GM19351 (cell line): ENCODE measurements around the gene BACE1-AS.
"Not testable (repeated sequence)": the region's sequence is repeated elsewhere in the genome, so short reads cannot be mapped to it uniquely, and the experiment has no call there.

Source experiments
- ATAC-seq: cut with Tn5 transposase; IDR thresholded peaks from one replicate; pipeline ENCODE4 v1.9.1; 2021; ENCODE audit warnings: mild to moderate bottlenecking, moderate library complexity; ENCODE audit not compliant: unreplicated experiment

The BACE1-AS gene

GRCh38 chr11:117318738-117319137 lies 27.6 kb downstream of the BACE1-AS start:
- no peak for ATAC-seq

DNA sequence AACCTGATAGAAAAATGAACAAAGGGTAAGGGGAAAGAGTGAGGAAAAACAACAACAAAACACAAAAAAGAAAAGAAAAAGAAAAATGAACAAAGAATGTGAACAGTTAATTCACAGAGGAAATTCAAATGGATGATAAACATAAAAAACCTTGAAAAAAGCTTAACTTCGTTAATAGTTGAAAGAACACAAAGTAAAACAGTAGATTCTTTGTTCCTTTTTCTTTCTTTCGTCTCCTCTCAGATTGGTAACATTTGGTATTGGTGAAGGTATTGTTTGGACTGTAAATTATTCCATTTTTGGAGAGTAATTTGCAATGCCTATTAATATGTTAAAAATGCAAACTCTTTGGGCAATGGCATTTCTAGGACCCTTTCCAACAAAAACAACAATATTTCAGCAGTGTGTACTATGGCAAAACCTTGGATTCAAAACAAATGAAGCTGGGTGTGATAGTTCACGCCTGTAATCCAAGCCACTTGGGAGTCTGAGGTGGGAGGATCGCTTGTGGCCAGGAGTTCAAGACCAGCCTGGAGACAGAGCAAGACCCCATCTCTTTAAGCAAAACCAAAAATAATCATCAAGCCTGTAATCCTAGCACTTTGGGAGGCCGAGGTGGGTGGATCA lies 28.2 kb downstream of the BACE1-AS start:
- ATAC-seq, result no peak

GRCh38 chr11:117327255-117327566 lies 36.1 kb downstream of the BACE1-AS start:
- ATAC-seq, result not testable (repeated sequence)

DNA sequence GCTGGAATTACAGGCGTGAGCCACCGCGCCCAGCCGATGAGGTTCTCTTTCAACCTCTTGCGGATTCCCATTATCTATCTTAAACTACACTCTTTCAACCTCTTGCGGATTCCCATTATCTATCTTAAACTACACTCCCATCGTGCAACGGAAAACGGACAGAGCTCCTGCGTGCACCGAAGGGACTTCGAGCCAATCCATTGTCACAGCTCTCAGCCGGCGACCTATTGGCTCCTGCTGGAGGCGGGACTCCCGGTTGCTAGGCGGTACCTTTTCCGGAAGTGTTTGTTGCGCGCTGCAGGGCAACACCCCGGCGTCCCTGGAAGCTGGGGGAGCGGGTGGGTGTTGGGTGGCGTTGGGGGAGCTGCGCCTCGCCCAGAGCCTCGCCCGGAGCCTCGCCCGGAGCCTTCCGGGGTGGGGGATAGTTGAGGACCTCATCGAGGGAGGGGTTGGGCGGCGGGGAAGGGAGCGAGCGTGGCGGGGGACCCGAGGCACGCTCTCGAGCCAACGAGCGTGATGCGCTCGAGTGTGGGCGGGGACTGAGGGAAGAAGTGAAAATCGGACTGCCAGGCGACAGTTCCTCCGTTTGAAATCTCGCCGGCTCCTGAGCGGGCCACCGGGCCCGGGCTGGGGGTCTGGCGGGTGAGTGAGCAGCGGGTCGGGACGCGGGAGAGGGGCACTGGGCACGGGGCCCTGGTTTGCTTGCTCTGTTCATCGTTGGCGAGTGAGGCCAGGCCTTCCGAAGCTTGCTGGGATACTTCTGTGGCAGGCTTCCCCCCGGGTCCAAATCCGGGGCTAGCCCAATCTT lies 36.6 kb downstream of the BACE1-AS start, which contains the start of gene CEP164:
Gene CEP164, plus strand, starts transcription at position 288 of the 808 bp plus-strand sequence. CDS start 10,733 bp downstream, outside the sequence.
- peak; percentile 94 for ATAC-seq

GRCh38 chr11:117328375-117329010 lies 37.3 kb downstream of the BACE1-AS start:
- no peak for ATAC-seq

- ATAC-seq, result no peak
These were observed 41.7 kb downstream of the BACE1-AS start for GRCh38 chr11:117332843-117333242.

DNA sequence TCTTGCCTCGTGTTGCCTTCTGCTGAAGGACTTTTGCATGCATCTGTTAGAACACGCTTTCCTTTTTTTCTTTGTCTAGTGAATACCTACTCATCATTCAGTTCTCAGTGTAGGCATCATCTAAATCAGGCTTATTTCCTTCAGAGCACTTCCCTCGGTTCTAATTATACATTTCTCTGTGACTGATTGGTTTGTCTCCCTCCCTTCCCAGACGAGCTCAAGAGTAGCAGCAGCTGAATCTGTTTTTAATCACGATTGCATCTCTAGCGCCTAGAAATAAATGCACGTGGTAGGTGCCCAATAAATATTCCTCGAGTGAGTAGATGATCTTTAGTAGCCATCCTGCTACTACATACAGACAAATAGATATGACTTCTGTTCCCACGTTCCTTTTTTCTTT lies 42.8 kb downstream of the BACE1-AS start:
- no peak for ATAC-seq

- no peak for ATAC-seq
These were observed 43.8 kb downstream of the BACE1-AS start for GRCh38 chr11:117334896-117335295.

DNA sequence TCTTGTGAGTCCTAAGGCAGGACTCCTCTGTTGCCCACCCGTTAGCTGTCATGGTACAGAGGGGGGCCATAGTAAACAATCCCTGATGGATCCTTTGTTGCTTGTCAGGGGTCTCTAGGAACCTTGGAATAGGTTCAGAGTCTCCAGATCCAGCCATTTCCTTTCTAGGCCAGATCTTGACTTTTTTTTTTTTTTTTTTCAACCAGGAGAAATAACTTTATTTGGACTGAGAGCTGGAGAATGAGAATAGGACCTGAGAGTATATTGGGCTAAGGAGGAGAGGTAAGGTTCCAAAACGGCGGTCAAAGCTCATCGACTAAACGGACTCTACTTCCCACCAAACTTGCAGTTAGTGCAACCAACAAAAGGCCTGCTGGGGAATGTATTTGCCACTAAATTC lies 44.3 kb downstream of the BACE1-AS start:
- ATAC-seq, result no peak

DNA sequence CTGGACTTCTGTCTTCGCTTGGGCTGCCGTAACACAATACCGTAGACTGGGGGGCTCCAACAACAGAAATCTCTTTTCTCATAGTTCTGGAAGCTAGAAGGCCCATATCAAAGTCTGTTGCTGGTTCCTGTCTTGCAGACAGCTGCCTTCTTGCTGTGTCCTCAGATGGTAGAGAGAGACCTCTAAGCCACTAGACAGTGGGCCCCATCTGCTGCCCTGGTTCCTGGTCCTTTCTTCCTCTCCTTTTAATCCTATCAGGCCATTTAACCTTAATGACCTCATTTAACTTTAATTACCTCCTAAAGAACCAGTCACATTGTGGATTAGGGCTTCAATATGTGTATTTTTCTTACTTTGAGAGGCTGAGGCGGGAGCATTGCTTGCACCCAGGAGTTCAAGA lies 45.9 kb downstream of the BACE1-AS start:
- no peak for ATAC-seq
